Measurements from ENCODE around the gene TATDN3.

Gene TATDN3

DNA sequence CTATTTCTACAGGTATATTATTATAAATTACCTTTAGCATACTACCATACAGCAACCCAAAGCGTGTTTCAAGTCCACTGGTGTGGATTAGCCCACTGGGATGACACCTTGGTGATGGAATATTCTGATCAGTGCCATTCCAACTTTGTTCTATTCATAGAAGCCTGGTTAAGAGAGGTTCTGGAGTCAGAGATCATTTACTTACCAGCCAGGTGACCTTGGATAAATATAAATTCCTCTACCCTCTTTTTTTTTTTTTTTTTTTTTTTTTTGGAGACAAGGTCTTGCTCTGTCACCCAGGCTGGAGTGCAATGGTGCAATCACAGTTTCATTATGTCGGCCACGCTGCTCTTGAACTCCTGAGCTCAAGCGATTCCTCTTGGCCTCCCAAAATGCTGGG, 55.9 kb downstream of the TATDN3 start, which contains the start of gene SPATA45:
Gene SPATA45 (minus strand): TSS at position 101 of the 400 bp plus-strand sequence. CDS start 11,500 bp downstream, outside the sequence.
- Histone ChIP-seq H3K79me2 (ENCODE audit: low read length) (no peaks in the 10 kb centered on the region), H3K9me3 (replicated peaks; ENCODE audit: insufficient read depth, low read length) (no peaks in the 10 kb centered on the region), H3K36me3 (replicated peaks; ENCODE audit: insufficient read depth, low read length) (no peaks in the 10 kb centered on the region), H3K4me2 (ENCODE audit: low read depth, low read length) (no peak within 1 kb of the TSS), H3F3A (ENCODE audit: insufficient read depth, low read length) (no peaks in the 10 kb centered on the region), H4K20me1 (ENCODE audit: insufficient read depth, low read length) (no peaks in the 10 kb centered on the region), H3K27me3 (replicated peaks; ENCODE audit: insufficient read depth, low read length) (no peaks in the 10 kb centered on the region), H3K4me1 (ENCODE audit: low read length) (no peaks in the 10 kb centered on the region), H3K27ac (ENCODE audit: low read length) (no peak within 1 kb of the TSS), H3K9ac (ENCODE audit: low read length) (no peak within 1 kb of the TSS), H3K4me3 (ENCODE audit: low read length) (no peak within 1 kb of the TSS), H2AFZ (ENCODE audit: low read length) (no peak within 1 kb of the TSS), H3K9me2 (replicated peaks; ENCODE audit: insufficient read depth, low read length) (no peaks in the 10 kb centered on the region)
- no peak for DNase-seq
- no peak for TF ChIP-seq EZH2 (optimal IDR thresholded peaks at IDR 0.05; ENCODE audit: low read depth, low read length)
- no peak for TF ChIP-seq EZH2phosphoT487 (IDR thresholded peaks at IDR 0.05; ENCODE audit: low read length)
- no peak for TF ChIP-seq CTCF (IDR thresholded peaks at IDR 0.05; ENCODE audit: low read length)

DNA sequence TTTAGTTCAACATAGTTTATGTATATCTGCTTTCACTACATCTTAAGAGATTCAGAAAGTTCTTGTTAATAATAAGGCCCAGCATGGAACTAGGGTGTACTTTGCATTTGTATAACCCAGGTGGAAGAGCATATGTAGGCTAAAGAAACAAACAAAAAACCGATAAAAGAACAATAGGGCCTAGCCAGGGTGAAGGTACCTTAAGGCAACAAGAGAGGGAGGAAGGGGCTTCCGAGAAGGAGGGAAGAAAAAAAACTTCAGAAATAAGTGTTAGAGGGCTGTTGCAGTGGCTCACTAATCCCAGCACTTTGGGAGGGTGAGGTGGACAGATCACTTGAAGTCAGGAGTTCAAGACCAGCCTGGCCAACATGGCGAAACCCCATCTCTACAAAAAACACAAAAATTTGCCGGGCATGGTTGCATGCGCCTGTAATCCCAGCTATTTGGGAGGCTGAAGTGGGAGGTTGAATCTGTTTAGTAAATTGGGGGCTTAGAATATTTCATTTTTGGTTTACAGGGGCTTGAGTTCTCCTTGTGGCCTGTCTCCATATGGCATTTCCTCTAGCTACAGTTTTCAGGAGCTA, 60.5 kb downstream of the TATDN3 start:
- no peak overlapping the region for H2AFZ ChIP-seq (ENCODE audit: low read length)
- no peaks in the 10 kb centered on the region for H3K27me3 ChIP-seq (replicated peaks; ENCODE audit: insufficient read depth, low read length)
- H3K4me2 ChIP-seq (ENCODE audit: low read depth, low read length) = no peak overlapping the region
- H3K79me2 ChIP-seq (ENCODE audit: low read length) = peaks cover 6% of the 10 kb centered on the region; the same call in 1 of the 2 replicates
- 0 out of 2 replicates have a peak, but pooled peaks cover 2% of the 10 kb centered on the region for H3F3A ChIP-seq (ENCODE audit: insufficient read depth, low read length)
- H3K27ac ChIP-seq (ENCODE audit: low read length) = no peak overlapping the region
- H3K4me1 ChIP-seq (ENCODE audit: low read length) = peaks cover 5% of the 10 kb centered on the region; the same call in 1 of the 2 replicates
- H3K9me2 ChIP-seq (replicated peaks; ENCODE audit: insufficient read depth, low read length) = no peaks in the 10 kb centered on the region
- no peak overlapping the region for H3K4me3 ChIP-seq (ENCODE audit: low read length)
- DNase-seq = no peak
- H4K20me1 ChIP-seq (ENCODE audit: insufficient read depth, low read length) = no peaks in the 10 kb centered on the region
- H3K36me3 ChIP-seq (replicated peaks; ENCODE audit: insufficient read depth, low read length) = no peaks in the 10 kb centered on the region
- TF ChIP-seq EZH2phosphoT487 (IDR thresholded peaks at IDR 0.05; ENCODE audit: low read length) (no peak), CTCF (IDR thresholded peaks at IDR 0.05; ENCODE audit: low read length) (no peak), EZH2 (optimal IDR thresholded peaks at IDR 0.05; ENCODE audit: low read depth, low read length) (no peak)
- H3K9me3 ChIP-seq (replicated peaks; ENCODE audit: insufficient read depth, low read length) = no peaks in the 10 kb centered on the region
- H3K9ac ChIP-seq (ENCODE audit: low read length) = no peak overlapping the region

DNA sequence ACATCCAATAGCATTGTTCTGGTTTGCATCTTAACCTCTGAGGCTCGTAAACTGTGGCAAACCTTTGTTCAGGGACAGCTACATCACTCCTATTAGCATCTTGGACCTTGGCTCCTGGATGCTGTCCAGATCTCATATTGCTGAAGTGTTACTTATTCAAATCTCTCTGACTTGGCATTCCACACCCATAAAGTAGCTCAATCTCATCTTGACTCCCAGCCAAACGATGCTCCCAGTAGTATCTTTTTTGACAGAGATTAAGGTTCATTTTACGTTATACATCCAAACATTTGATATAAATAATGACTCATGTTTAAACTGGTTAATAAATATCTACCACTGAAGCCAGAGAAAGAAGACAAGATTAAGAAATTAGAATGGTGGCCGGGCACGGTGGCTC, 62.0 kb downstream of the TATDN3 start:
- TF ChIP-seq EZH2 (optimal IDR thresholded peaks at IDR 0.05; ENCODE audit: low read depth, low read length) (no peak), CTCF (IDR thresholded peaks at IDR 0.05; ENCODE audit: low read length) (no peak), EZH2phosphoT487 (IDR thresholded peaks at IDR 0.05; ENCODE audit: low read length) (no peak)
- no peaks in the 10 kb centered on the region for H3K9me3 ChIP-seq (replicated peaks; ENCODE audit: insufficient read depth, low read length)
- no peak overlapping the region for H3K27ac ChIP-seq (ENCODE audit: low read length)
- no peak overlapping the region for H3K9ac ChIP-seq (ENCODE audit: low read length)
- no peaks in the 10 kb centered on the region for H4K20me1 ChIP-seq (ENCODE audit: insufficient read depth, low read length)
- no peaks in the 10 kb centered on the region for H3K9me2 ChIP-seq (replicated peaks; ENCODE audit: insufficient read depth, low read length)
- no peak overlapping the region for H2AFZ ChIP-seq (ENCODE audit: low read length)
- H3F3A ChIP-seq (ENCODE audit: insufficient read depth, low read length) = peaks cover 7% of the 10 kb centered on the region; the same call in 1 of the 2 replicates
- H3K4me2 ChIP-seq (ENCODE audit: low read depth, low read length) = no peak overlapping the region
- peaks cover 5% of the 10 kb centered on the region; the same call in 1 of the 2 replicates for H3K4me1 ChIP-seq (ENCODE audit: low read length)
- H3K4me3 ChIP-seq (ENCODE audit: low read length) = no peak overlapping the region
- no peaks in the 10 kb centered on the region for H3K36me3 ChIP-seq (replicated peaks; ENCODE audit: insufficient read depth, low read length)
- H3K79me2 ChIP-seq (ENCODE audit: low read length) = peaks cover 11% of the 10 kb centered on the region
- H3K27me3 ChIP-seq (replicated peaks; ENCODE audit: insufficient read depth, low read length) = no peaks in the 10 kb centered on the region
- no peak for DNase-seq

Data from MM.1S (cell line).